SU-DHL-6 (cell line): ENCODE results near the gene SCYL1.

Source experiments
- H2AFZ ChIP-seq: fragments of 200-600 bp; sonication (generic); 2 replicates; pipeline ENCODE4 v1.6.1; 2014; ENCODE audit warnings: low read depth, mild to moderate bottlenecking, moderate library complexity, mixed read lengths, antibody characterized with exemption, low read length; ENCODE audit not compliant: severe bottlenecking
- H3F3A ChIP-seq: fragments of 200-600 bp; shearing (Covaris generic); 2 replicates; pipeline ENCODE4 v1.6.0; 2016; ENCODE audit warnings: antibody characterized with exemption, mild to moderate bottlenecking; ENCODE audit not compliant: insufficient read depth
- H3K27ac ChIP-seq: fragments of 200-600 bp; sonication (generic); 2 replicates; pipeline ENCODE4 v1.5.1; 2016; ENCODE audit warnings: low read depth, mild to moderate bottlenecking, low read length, moderate library complexity, mixed read lengths
- H3K27me3 ChIP-seq: fragments of 200-600 bp; sonication (generic), shearing (Covaris generic); 2 replicates; pipeline ENCODE4 v1.6.0; 2014; ENCODE audit warnings: mild to moderate bottlenecking, low read length
- H3K36me3 ChIP-seq: fragments of 200-600 bp; sonication (generic); 2 replicates; pipeline ENCODE4 v1.6.1; 2014; ENCODE audit warnings: mild to moderate bottlenecking, low read length, mixed read lengths
- H3K4me2 ChIP-seq: fragments of 300-600, 200-600 bp; shearing (Covaris generic), sonication (generic); 2 replicates; pipeline ENCODE4 v1.6.0; 2014; ENCODE audit warnings: low read length, low read depth, mild to moderate bottlenecking; ENCODE audit not compliant: poor library complexity, severe bottlenecking
- H3K4me3 ChIP-seq: fragments of 200-600 bp; sonication (generic); 2 replicates; pipeline ENCODE4 v1.5.1; 2014; ENCODE audit warnings: antibody characterized with exemption, low read length, mild to moderate bottlenecking, mixed read lengths; ENCODE audit not compliant: insufficient read depth, poor library complexity, severe bottlenecking
- H3K79me2 ChIP-seq: fragments of 200-600 bp; sonication (generic); 2 replicates; pipeline ENCODE4 v1.6.1; 2014; ENCODE audit warnings: mild to moderate bottlenecking, low read length, moderate library complexity; ENCODE audit not compliant: insufficient read depth
- H3K9ac ChIP-seq: fragments of 200-600 bp; sonication (generic); 2 replicates; pipeline ENCODE4 v1.7.0; 2014; ENCODE audit warnings: mild to moderate bottlenecking, low read length
- H3K9me2 ChIP-seq: fragments of 200-600 bp; sonication (generic); replicated peaks from 2 replicates; pipeline ENCODE4 v1.6.1; 2014; ENCODE audit warnings: low read length; ENCODE audit not compliant: insufficient read depth
- H3K9me3 ChIP-seq: fragments of 200-600 bp; sonication (generic); 2 replicates; pipeline ENCODE4 v1.6.1; 2014; ENCODE audit warnings: low read length, mixed read lengths; ENCODE audit not compliant: insufficient read depth
- H4K20me1 ChIP-seq: fragments of 200-600 bp; sonication (generic); 2 replicates; pipeline ENCODE4 v1.6.1; 2014; ENCODE audit warnings: low read depth, mild to moderate bottlenecking, antibody characterized with exemption, low read length, moderate library complexity, mixed read lengths
- EZH2phosphoT487 ChIP-seq: fragments of 200-600 bp; sonication (generic), shearing (Covaris generic); conservative IDR thresholded peaks from 2 replicates; pipeline ENCODE4 v1.6.1; 2018; ENCODE audit warnings: mild to moderate bottlenecking, antibody characterized with exemption, low read length, moderate library complexity, mixed read lengths
- TF ChIP-seq, protein P1 (sequence below): fragments of 200-600 bp; sonication (generic); IDR thresholded peaks from one replicate; pipeline ENCODE4 v1.5.1; 2017; ENCODE audit warnings: antibody characterized with exemption, mild to moderate bottlenecking, low read length, moderate library complexity; ENCODE audit not compliant: insufficient read depth, poor library complexity, severe bottlenecking

SCYL1 gene

GRCh38 chr11:65548395-65548794 is 23.5 kb downstream of the SCYL1 start:
- H3K9ac ChIP-seq, result no peak overlapping the region
- TF ChIP-seq, protein P1, sequence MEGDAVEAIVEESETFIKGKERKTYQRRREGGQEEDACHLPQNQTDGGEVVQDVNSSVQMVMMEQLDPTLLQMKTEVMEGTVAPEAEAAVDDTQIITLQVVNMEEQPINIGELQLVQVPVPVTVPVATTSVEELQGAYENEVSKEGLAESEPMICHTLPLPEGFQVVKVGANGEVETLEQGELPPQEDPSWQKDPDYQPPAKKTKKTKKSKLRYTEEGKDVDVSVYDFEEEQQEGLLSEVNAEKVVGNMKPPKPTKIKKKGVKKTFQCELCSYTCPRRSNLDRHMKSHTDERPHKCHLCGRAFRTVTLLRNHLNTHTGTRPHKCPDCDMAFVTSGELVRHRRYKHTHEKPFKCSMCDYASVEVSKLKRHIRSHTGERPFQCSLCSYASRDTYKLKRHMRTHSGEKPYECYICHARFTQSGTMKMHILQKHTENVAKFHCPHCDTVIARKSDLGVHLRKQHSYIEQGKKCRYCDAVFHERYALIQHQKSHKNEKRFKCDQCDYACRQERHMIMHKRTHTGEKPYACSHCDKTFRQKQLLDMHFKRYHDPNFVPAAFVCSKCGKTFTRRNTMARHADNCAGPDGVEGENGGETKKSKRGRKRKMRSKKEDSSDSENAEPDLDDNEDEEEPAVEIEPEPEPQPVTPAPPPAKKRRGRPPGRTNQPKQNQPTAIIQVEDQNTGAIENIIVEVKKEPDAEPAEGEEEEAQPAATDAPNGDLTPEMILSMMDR, result no peak
- no peak for TF ChIP-seq EZH2phosphoT487
- H3K27me3 ChIP-seq, result no peaks in the 10 kb centered on the region
- no peaks in the 10 kb centered on the region for H3K79me2 ChIP-seq
- no peaks in the 10 kb centered on the region for H4K20me1 ChIP-seq
- H3K4me3 ChIP-seq, result no peak overlapping the region
- H2AFZ ChIP-seq, result no peak overlapping the region
- H3K36me3 ChIP-seq, result no peaks in the 10 kb centered on the region
- no peaks in the 10 kb centered on the region for H3K9me3 ChIP-seq
- H3K9me2 ChIP-seq, result no peaks in the 10 kb centered on the region
- H3K27ac ChIP-seq, result no peak overlapping the region
- peaks cover 11% of the 10 kb centered on the region for H3F3A ChIP-seq
- no peak overlapping the region for H3K4me2 ChIP-seq

- no peaks in the 10 kb centered on the region for H4K20me1 ChIP-seq
- TF ChIP-seq, protein P1, result no peak
- TF ChIP-seq EZH2phosphoT487, result no peak
- peaks cover 11% of the 10 kb centered on the region for H3F3A ChIP-seq
- H3K36me3 ChIP-seq, result no peaks in the 10 kb centered on the region
- no peak overlapping the region for H3K27ac ChIP-seq
- H3K9me3 ChIP-seq, result no peaks in the 10 kb centered on the region
- H3K79me2 ChIP-seq, result no peaks in the 10 kb centered on the region
- H3K4me2 ChIP-seq, result no peak overlapping the region
- H2AFZ ChIP-seq, result no peak overlapping the region
- H3K27me3 ChIP-seq, result no peaks in the 10 kb centered on the region
- H3K9ac ChIP-seq, result no peak overlapping the region
- H3K4me3 ChIP-seq, result no peak overlapping the region
- no peaks in the 10 kb centered on the region for H3K9me2 ChIP-seq
These were observed 24.2 kb downstream of the SCYL1 start for GRCh38 chr11:65549096-65549495.

GRCh38 chr11:65551572-65552387 is 26.9 kb downstream of the SCYL1 start:
- no peak overlapping the region for H3K27ac ChIP-seq
- TF ChIP-seq, protein P1, result peak; percentile 86
- TF ChIP-seq EZH2phosphoT487, result no peak
- no peak overlapping the region for H3K4me3 ChIP-seq
- H3K9me3 ChIP-seq, result no peaks in the 10 kb centered on the region
- H3K9me2 ChIP-seq, result no peaks in the 10 kb centered on the region
- no peak overlapping the region for H3K9ac ChIP-seq
- no peaks in the 10 kb centered on the region for H4K20me1 ChIP-seq
- H3K36me3 ChIP-seq, result no peaks in the 10 kb centered on the region
- 0 out of 2 replicates have a peak, but pooled peaks cover 1% of the 10 kb centered on the region for H3F3A ChIP-seq
- no peak overlapping the region for H2AFZ ChIP-seq
- peak overlapping the region; percentile 0 for H3K4me2 ChIP-seq
- H3K79me2 ChIP-seq, result no peaks in the 10 kb centered on the region
- H3K27me3 ChIP-seq, result no peaks in the 10 kb centered on the region
